GM21528 (cell line): ENCODE measurements around the gene AK6.
"Not testable (repeated sequence)": the region's sequence is repeated elsewhere in the genome, so short reads cannot be mapped to it uniquely, and the experiment has no call there.

ENCODE experiments used
- ATAC-seq: cut with Tn5 transposase; IDR thresholded peaks from one replicate; pipeline ENCODE4 v1.9.1; 2021; ENCODE audit warnings: mild to moderate bottlenecking, moderate library complexity; ENCODE audit not compliant: unreplicated experiment, low FRiP score

Gene AK6

GRCh38 chr5:69369340-69370121 lies at the start of gene AK6, which contains the start of the genes RAD17 and TAF9:
Gene AK6, minus strand, starts transcription at chr5:69369520. Its CDS starts 30 bp downstream, at chr5:69369490.
Gene RAD17, plus strand, starts transcription at chr5:69369818. Its CDS starts 2,391 bp downstream, at chr5:69372209.
Gene TAF9, minus strand, starts transcription at chr5:69369520. Its CDS starts 3,783 bp downstream, at chr5:69365737.
- ATAC-seq: peak; percentile 92

- no peak for ATAC-seq
Measured at GRCh38 chr5:69418554-69418953, 49.2 kb upstream of the AK6 start.

- ATAC-seq: no peak
Measured at GRCh38 chr5:69416699-69417098, 47.4 kb upstream of the AK6 start.

GRCh38 chr5:69416180-69416579 lies 46.9 kb upstream of the AK6 start:
- ATAC-seq: no peak

GRCh38 chr5:69415584-69415958 lies 46.3 kb upstream of the AK6 start:
- no peak for ATAC-seq

- ATAC-seq: no peak
Measured at GRCh38 chr5:69414885-69415583, 45.7 kb upstream of the AK6 start, which contains the start of gene MARVELD2. Gene MARVELD2, plus strand, starts transcription at chr5:69415116. Its CDS starts 4,270 bp downstream, at chr5:69419386.

- no peak for ATAC-seq
Measured at GRCh38 chr5:69404659-69405330, 35.5 kb upstream of the AK6 start.

GRCh38 chr5:69378376-69378775 lies 9.1 kb upstream of the AK6 start:
- no peak for ATAC-seq

GRCh38 chr5:69374911-69375446 lies 5.7 kb upstream of the AK6 start:
- peak; percentile 60 for ATAC-seq

- ATAC-seq: no peak
Measured at GRCh38 chr5:69372394-69372793, 3.1 kb upstream of the AK6 start.

GRCh38 chr5:69370335-69370734 lies 1.0 kb upstream of the AK6 start:
- ATAC-seq: not testable (repeated sequence)

GRCh38 chr5:69368458-69369339 lies 621 bp downstream of the AK6 start:
- ATAC-seq: no peak

- ATAC-seq: no peak
Measured at GRCh38 chr5:69367697-69368279, 1.5 kb downstream of the AK6 start.

- ATAC-seq: no peak
Measured at GRCh38 chr5:69364850-69365249, 4.5 kb downstream of the AK6 start.

GRCh38 chr5:69364414-69364813 lies 4.9 kb downstream of the AK6 start:
- ATAC-seq: no peak

- ATAC-seq: no peak
Measured at GRCh38 chr5:69360442-69360841, 8.9 kb downstream of the AK6 start.

GRCh38 chr5:69359699-69360098 lies 9.6 kb downstream of the AK6 start:
- no peak for ATAC-seq

- ATAC-seq: no peak
Measured at GRCh38 chr5:69350664-69351063, 18.7 kb downstream of the AK6 start.

GRCh38 chr5:69343083-69343482 lies 26.2 kb downstream of the AK6 start:
- no peak for ATAC-seq
